Muscle of back (tissue), 11 donors: ENCODE measurements around the gene ERVV-1. TPM values are rescaled to one million over a fixed set of nuclear protein-coding genes. Genes with fewer than 3 reads are reported as not detected.
"Not testable (repeated sequence)": the region's sequence is repeated elsewhere in the genome, so short reads cannot be mapped to it uniquely, and the experiment has no call there.

Source experiments
- DNase-seq, 3 donors: peaks; one replicate each; pipeline versions ENCODE4 v3.0.0 to v3.0.0-alpha.2; 2013
- polyA plus RNA-seq, 10 donors: library from polyadenylated mRNA; unstranded; fragments of 120-200 nt; gene quantifications; one replicate each; pipeline ENCODE4 v1.2.1, GENCODE V29; 2013; ENCODE audit not compliant: insufficient read length in 10 of 10

The ERVV-1 gene
- polyA plus RNA-seq, 10 donors: 0.25 TPM; not detected in 9

GRCh38 chr19:53019684-53020083 is 6.0 kb downstream of the ERVV-1 start:
- no peak for DNase-seq

GRCh38 chr19:53028306-53028705 is 14.6 kb downstream of the ERVV-1 start:
- not testable (repeated sequence) for DNase-seq

- no peak for DNase-seq
Measured at GRCh38 chr19:53034054-53034453, 20.3 kb downstream of the ERVV-1 start.

GRCh38 chr19:53034948-53035675 is 21.4 kb downstream of the ERVV-1 start:
- no peak for DNase-seq

GRCh38 chr19:53037101-53038097 is 23.7 kb downstream of the ERVV-1 start:
- DNase-seq: peak; percentile 12 to 61 (median 27)

GRCh38 chr19:53041366-53041765 is 27.6 kb downstream of the ERVV-1 start:
- no peak for DNase-seq

- DNase-seq: no peak
Measured at GRCh38 chr19:53045536-53045935, 31.8 kb downstream of the ERVV-1 start.

GRCh38 chr19:53047379-53047778 is 33.7 kb downstream of the ERVV-1 start:
- no peak for DNase-seq

GRCh38 chr19:53055117-53055516 is 41.4 kb downstream of the ERVV-1 start:
- no peak for DNase-seq

GRCh38 chr19:53057904-53058580 is 44.3 kb downstream of the ERVV-1 start:
- DNase-seq: peak in 1 of 3 donors; percentile 15

Other genes starting within 250 kb of the ERVV-1 start
- gene ZNF600, start 227.1 kb upstream of the ERVV-1 start, polyA plus RNA-seq: 1 to 10 TPM; 1.3 to 5.1 (median 3.5) TPM
- gene ZNF28, start 192.3 kb upstream of the ERVV-1 start, polyA plus RNA-seq: 10 to 100 TPM in 3 of 10 donors, 1 to 10 TPM in 7; 6.6 to 11.4 (median 8.3) TPM
- 10 to 100 TPM; 13.2 to 22.5 (median 18.1) TPM for gene ZNF468, start 156.3 kb upstream of the ERVV-1 start, polyA plus RNA-seq
- 10 to 100 TPM in 9 of 10 donors, 1 to 10 TPM in 1; 9.9 to 30.9 (median 14.8) TPM for gene ZNF320, start 116.3 kb upstream of the ERVV-1 start, polyA plus RNA-seq
- gene ZNF888, start 90.5 kb upstream of the ERVV-1 start, polyA plus RNA-seq: 1 to 10 TPM; 2.2 to 3.9 (median 2.9) TPM
- gene ZNF816, start 51.0 kb upstream of the ERVV-1 start, polyA plus RNA-seq: 1 to 10 TPM; 5.2 to 8.6 (median 7.3) TPM
- gene ERVV-2, start 30.8 kb downstream of the ERVV-1 start, polyA plus RNA-seq: under 1 TPM in 1 of 10 donors, not detected in 9; 0.05 TPM
- gene ZNF160, start 89.5 kb downstream of the ERVV-1 start, polyA plus RNA-seq: 10 to 100 TPM; 12.1 to 31.1 (median 18.5) TPM
- gene ZNF415, start 119.0 kb downstream of the ERVV-1 start, polyA plus RNA-seq: 10 to 100 TPM in 7 of 10 donors, 1 to 10 TPM in 3; 8.6 to 15.0 (median 11.5) TPM
- 10 to 100 TPM in 1 of 10 donors, 1 to 10 TPM in 9; 4.3 to 10.5 (median 7.6) TPM for gene ZNF347, start 145.1 kb downstream of the ERVV-1 start, polyA plus RNA-seq
- gene ZNF665, start 179.4 kb downstream of the ERVV-1 start, polyA plus RNA-seq: 1 to 10 TPM; 2.4 to 5.2 (median 4.2) TPM
- gene ZNF677, start 241.0 kb downstream of the ERVV-1 start, polyA plus RNA-seq: 10 to 100 TPM; 19.7 to 36.8 (median 27.3) TPM
- gene VN1R2, start 244.4 kb downstream of the ERVV-1 start, polyA plus RNA-seq: not detected